CD8-positive, alpha-beta memory T cell (primary cell): Measurements from ENCODE around the gene CHI3L2. TPM values are rescaled to one million over a fixed set of nuclear protein-coding genes. Genes with fewer than 3 reads are reported as not detected.
A peak's percentile ranks its signal among the peaks of the same experiment; 100 is the strongest.

Experiments used
- CTCF ChIA-PET: fragments of 350-600 bp; sonication (Branson Sonifier 250); formaldehyde crosslinking; loops from one replicate; lab custom pipeline; 2021; ENCODE audit warnings: antibody characterized with exemption; lab: Charles Lee
- POLR2A ChIA-PET: fragments of 350-600 bp; sonication (Branson Sonifier 250); formaldehyde crosslinking; loops from one replicate; lab custom pipeline; 2021; ENCODE audit warnings: antibody characterized with exemption; lab: Charles Lee
- DNase-seq, 5 donors: peaks; one replicate each; pipeline versions ENCODE4 v3.0.0 to v3.0.0-alpha.2; 2020 to 2022; ENCODE audit warnings: mixed read lengths in 1 of 5
- H3K27ac ChIP-seq: one replicate; pipeline ENCODE4 v1.7.0; 2013; ENCODE audit warnings: low read depth, mild to moderate bottlenecking, low read length, moderate library complexity
- H3K27me3 ChIP-seq: 2 replicates; pipeline ENCODE4 v1.7.0; 2013; ENCODE audit warnings: low read length, mild to moderate bottlenecking; ENCODE audit not compliant: insufficient read depth, poor library complexity, severe bottlenecking
- H3K36me3 ChIP-seq: 2 replicates; pipeline ENCODE4 v1.7.0; 2013; ENCODE audit warnings: mild to moderate bottlenecking, low read length, moderate library complexity; ENCODE audit not compliant: insufficient read depth
- H3K4me1 ChIP-seq: 2 replicates; pipeline ENCODE4 v1.7.0; 2013; ENCODE audit warnings: mild to moderate bottlenecking, low read length, moderate library complexity; ENCODE audit not compliant: insufficient read depth
- H3K4me3 ChIP-seq: 2 replicates; pipeline ENCODE4 v1.7.0; 2013; ENCODE audit warnings: mild to moderate bottlenecking, low read length
- H3K9me3 ChIP-seq: 2 replicates; pipeline ENCODE4 v1.7.0; 2013; ENCODE audit warnings: mild to moderate bottlenecking, low read length
- H3K27ac Mint-ChIP-seq, 8 donors: one replicate each; pipeline ENCODE4 v1.8.0; 2020 to 2021; ENCODE audit warnings: mixed read lengths in 8 of 8, mild to moderate bottlenecking in 6 of 8, inconsistent platforms in 3 of 8, moderate library complexity in 3 of 8
- H3K27me3 Mint-ChIP-seq, 2 donors: one replicate each; pipeline ENCODE4 v1.8.0; 2020 to 2021; ENCODE audit warnings: mixed read lengths in 2 of 2, mild to moderate bottlenecking in 1 of 2, moderate library complexity in 1 of 2
- H3K36me3 Mint-ChIP-seq, 3 donors: one replicate each; pipeline ENCODE4 v1.8.0; 2020 to 2021; ENCODE audit warnings: mixed read lengths in 3 of 3, inconsistent platforms in 1 of 3, mild to moderate bottlenecking in 1 of 3
- H3K4me1 Mint-ChIP-seq, 3 donors: one replicate each; pipeline ENCODE4 v1.8.0; 2020 to 2021; ENCODE audit warnings: mixed read lengths in 3 of 3, inconsistent platforms in 1 of 3, mild to moderate bottlenecking in 1 of 3
- H3K4me3 Mint-ChIP-seq, 7 donors: one replicate each; pipeline ENCODE4 v1.8.0; 2020 to 2021; ENCODE audit warnings: mixed read lengths in 7 of 7, mild to moderate bottlenecking in 6 of 7, moderate library complexity in 4 of 7, inconsistent platforms in 2 of 7
- H3K9me3 Mint-ChIP-seq, 5 donors: one replicate each; pipeline ENCODE4 v1.8.0; 2020 to 2022; ENCODE audit warnings: mixed read lengths in 5 of 5, mild to moderate bottlenecking in 3 of 5, moderate library complexity in 2 of 5, inconsistent platforms in 1 of 5
- polyA plus RNA-seq: library from polyadenylated mRNA; unstranded; fragments of 300-500 nt; fragmentation: Illumina TruSeq; gene quantifications from one replicate; pipeline ENCODE4 v1.2.3, GENCODE V29; 2021
- total RNA-seq, 2 experiments: library from RNA; stranded (reverse); gene quantifications; one replicate each; pipeline ENCODE4 v1.2.3, GENCODE V29; 2021

Gene CHI3L2
- total and polyA plus RNA-seq, 3 experiments from 2014 or later = 1.6 to 20.8 (median 1.9) TPM

DNA sequence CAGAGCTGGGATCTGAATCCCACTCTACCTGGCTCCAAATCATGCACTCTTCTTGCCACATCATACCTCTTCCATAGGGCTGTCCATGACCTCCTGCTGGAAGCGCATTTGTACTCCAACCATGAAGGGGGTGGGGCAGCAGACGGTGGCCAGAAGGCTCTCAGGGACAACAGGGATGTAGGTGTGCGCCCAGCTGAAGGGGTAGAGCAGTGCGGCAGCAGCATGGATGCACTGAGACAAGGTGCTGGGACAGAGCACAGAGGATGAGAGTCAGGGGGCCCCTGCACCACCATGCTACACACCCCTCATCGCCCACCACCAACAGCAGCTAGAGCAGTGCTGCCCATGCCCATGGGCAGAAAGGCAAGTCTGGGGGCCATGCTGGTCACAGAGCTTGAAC lies 35.4 kb upstream of the CHI3L2 start:
- DNase-seq = no peak
- ChIA-PET POLR2A (interaction anchor here (0.5 to 2.7 kb wide), 8 partner anchors 9 to 137 kb away, joined by 3 to 12 read pairs (median 4); partner anchors contain the start of gene DENND2D), CTCF (interaction anchor here (0.9 to 2.2 kb wide), 10 partner anchors 12 to 316 kb away, joined by 3 to 9 read pairs (median 3); partner anchors contain the start of genes CEPT1 and DRAM2)
- H3K9me3 Mint-ChIP-seq = no peaks in the 10 kb centered on the region
- Histone ChIP-seq H3K4me1 (peaks cover 99% of the 10 kb centered on the region), H3K36me3 (peaks cover 97% of the 10 kb centered on the region), H3K4me3 (peak overlapping the region; percentile 17), H3K27me3 (no peaks in the 10 kb centered on the region), H3K27ac (no peak overlapping the region), H3K9me3 (no peaks in the 10 kb centered on the region)
- H3K27ac Mint-ChIP-seq = peak overlapping the region; percentile 93 to 100 (median 96)
- peak overlapping the region in 5 of 7 donors; percentile 3 to 97 (median 20) for H3K4me3 Mint-ChIP-seq
- no peaks in the 10 kb centered on the region for H3K27me3 Mint-ChIP-seq
- peaks cover 53 to 99% (median 55%) of the 10 kb centered on the region in 3 donors for H3K36me3 Mint-ChIP-seq
- peaks cover 96 to 100% (median 98%) of the 10 kb centered on the region in 3 donors for H3K4me1 Mint-ChIP-seq

DNA sequence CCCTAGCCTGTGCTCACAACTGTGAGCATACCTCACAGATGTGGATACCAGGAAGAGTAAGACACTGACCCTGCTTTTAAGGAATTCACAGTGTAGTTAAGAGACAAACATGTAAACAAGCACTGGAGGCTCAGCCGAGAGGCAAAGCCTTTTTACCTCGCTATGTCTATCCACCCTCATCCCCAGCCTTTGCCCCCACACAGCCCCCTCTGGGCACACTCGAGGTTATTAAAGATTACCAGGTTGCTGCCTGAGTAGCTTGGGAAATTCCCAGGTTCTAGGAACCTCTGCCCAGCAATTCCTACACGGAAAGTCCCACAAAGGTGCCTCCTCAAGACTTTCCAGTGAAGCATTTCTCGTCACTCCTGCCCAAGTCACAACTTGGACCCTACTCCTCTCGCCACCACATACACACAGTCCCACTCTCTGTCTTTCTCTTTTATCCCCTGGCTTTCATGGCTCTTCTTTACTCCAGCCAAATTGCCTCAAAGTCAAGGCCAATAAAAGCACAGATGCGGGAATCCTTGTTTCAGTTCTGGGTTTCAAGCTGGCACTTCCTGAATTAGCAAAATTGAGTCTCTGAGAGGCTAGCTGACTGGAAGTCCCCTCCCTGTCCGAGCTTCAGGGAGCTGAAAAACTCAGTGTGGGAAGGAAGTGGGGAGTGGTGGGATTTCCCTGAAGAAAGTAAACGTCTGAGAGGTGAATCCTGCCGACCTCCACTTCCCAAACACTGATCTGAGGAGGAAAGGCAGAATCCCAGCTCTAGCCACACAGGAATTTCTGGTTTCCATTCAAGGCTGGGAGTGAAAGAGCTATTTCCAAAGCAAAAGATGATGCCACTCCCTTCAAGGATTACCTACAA lies 34.6 kb upstream of the CHI3L2 start:
- Histone ChIP-seq H3K36me3 (peaks cover 97% of the 10 kb centered on the region), H3K4me3 (peak overlapping the region; percentile 17), H3K9me3 (no peaks in the 10 kb centered on the region), H3K27me3 (no peaks in the 10 kb centered on the region), H3K4me1 (peaks cover 95% of the 10 kb centered on the region), H3K27ac (no peak overlapping the region)
- POLR2A ChIA-PET = interaction anchor here (0.6 to 2.7 kb wide), 7 partner anchors 8 to 39 kb away, joined by 3 to 12 read pairs (median 4); partner anchors contain the start of gene DENND2D
- peak in 3 of 5 donors; percentile 27 to 34 (median 34) for DNase-seq
- Mint-ChIP-seq H3K4me3 (peak overlapping the region; percentile 53 to 100 (median 97)), H3K4me1 (peaks cover 98 to 100% (median 100%) of the 10 kb centered on the region in 3 donors), H3K27me3 (no peaks in the 10 kb centered on the region), H3K27ac (peak overlapping the region; percentile 93 to 100 (median 96)), H3K36me3 (peaks cover 60 to 99% (median 61%) of the 10 kb centered on the region in 3 donors), H3K9me3 (no peaks in the 10 kb centered on the region)
- CTCF ChIA-PET = interaction anchor here (1.0 to 2.2 kb wide), 5 partner anchors 28 to 315 kb away, joined by 3 to 9 read pairs (median 4); no protein-coding TSS in a partner anchor

DNA sequence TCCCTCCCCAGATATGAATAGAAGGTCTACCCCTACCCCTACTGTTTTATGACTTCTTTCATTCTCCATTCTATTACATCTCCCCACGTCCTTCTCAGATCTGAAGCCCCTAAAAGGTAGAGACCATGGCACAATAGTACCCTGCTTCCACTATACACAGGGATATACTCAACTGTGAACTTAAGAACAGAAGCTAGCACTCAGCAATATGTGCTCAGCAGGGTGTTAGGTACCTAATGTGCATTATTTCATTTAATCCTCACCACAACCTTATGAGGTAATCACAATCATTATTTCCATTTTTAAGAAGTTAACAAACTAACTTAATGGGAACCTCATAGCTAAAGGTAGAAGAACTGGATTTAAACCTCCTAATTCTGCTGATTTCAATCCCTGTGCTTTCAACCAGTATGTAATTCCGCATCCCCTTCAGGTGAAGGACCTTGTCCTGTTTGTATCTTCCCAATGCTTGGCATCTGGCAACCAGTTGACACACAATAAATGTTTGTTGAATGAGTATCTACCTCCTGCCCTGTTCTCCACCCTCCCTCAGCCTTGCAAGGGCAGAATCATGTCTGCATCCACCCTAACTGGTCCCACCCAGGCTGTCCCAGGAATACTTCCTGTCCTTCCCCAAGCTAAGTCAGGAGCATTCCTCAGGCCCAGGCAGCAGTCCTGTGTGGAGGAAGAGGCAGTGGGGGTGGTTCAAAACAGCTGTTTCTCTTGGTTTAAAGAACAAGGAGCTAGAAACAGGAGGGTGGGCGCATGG lies 33.6 kb upstream of the CHI3L2 start:
- no peak for DNase-seq
- H3K9me3 ChIP-seq = no peaks in the 10 kb centered on the region
- peaks cover 85% of the 10 kb centered on the region for H3K4me1 ChIP-seq
- Mint-ChIP-seq H3K36me3 (peaks cover 64 to 99% (median 67%) of the 10 kb centered on the region in 3 donors), H3K4me3 (peak overlapping the region; percentile 71 to 100 (median 98)), H3K4me1 (peaks cover 89 to 92% (median 90%) of the 10 kb centered on the region in 3 donors), H3K9me3 (no peaks in the 10 kb centered on the region), H3K27ac (peak overlapping the region; percentile 93 to 100 (median 96)), H3K27me3 (no peaks in the 10 kb centered on the region)
- no peak overlapping the region for H3K27ac ChIP-seq
- CTCF ChIA-PET = interaction anchor here (0.8 to 2.2 kb wide), 5 partner anchors 25 to 141 kb away, joined by 3 to 9 read pairs (median 3); no protein-coding TSS in a partner anchor
- H3K4me3 ChIP-seq = peak overlapping the region; percentile 33
- peaks cover 97% of the 10 kb centered on the region for H3K36me3 ChIP-seq
- H3K27me3 ChIP-seq = no peaks in the 10 kb centered on the region
- POLR2A ChIA-PET = interaction anchor here (1.0 to 1.8 kb wide), 2 partner anchors 10 to 22 kb away, joined by 4 to 6 read pairs; no protein-coding TSS in a partner anchor

DNA sequence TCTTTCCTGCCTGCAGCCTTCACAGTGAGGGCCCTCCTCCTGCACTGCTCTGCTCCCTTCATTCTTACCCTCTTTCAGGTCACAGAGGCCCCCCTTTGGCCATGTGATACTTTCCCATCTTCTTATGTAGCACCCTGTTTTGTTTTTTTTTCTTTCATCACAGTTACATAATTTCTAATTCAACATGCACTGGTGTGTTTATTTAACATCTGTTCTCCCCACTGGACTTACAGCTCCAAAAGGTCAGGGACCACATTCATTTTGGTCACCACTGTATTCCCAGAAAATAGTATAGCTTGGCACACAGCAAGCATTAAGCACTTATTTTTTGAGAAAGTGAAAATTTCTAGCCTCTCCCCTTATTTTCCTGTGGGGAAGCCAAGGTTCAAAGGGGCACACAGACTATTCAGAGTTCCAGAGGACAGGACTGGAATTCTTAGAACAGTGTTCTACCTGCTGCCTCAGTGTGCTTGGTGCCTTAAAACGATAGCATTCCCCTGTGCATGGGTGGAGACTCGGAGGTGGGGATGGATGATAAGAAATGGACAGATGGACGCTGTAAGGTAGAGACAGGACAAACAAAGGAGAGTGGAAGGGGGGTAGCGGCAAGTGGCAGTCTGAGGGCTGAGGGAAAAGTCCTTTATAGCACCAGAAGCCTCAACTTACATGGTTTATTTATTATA lies 32.4 kb upstream of the CHI3L2 start:
- no peak for DNase-seq
- POLR2A ChIA-PET = interaction anchor here (0.7 to 10.8 kb wide), 3 partner anchors 9 to 24 kb away, joined by 3 to 259 read pairs (median 3); no protein-coding TSS in a partner anchor
- H3K9me3 ChIP-seq = no peaks in the 10 kb centered on the region
- CTCF ChIA-PET = interaction anchor here (2.1 to 10.8 kb wide), 4 partner anchors 12 to 205 kb away, joined by 6 to 252 read pairs (median 12); no protein-coding TSS in a partner anchor
- H3K36me3 Mint-ChIP-seq = peaks cover 58 to 100% (median 69%) of the 10 kb centered on the region in 3 donors
- H3K36me3 ChIP-seq = peaks cover 91% of the 10 kb centered on the region
- H3K27me3 Mint-ChIP-seq = no peaks in the 10 kb centered on the region
- peak overlapping the region; percentile 93 to 100 (median 96) for H3K27ac Mint-ChIP-seq
- peaks cover 74% of the 10 kb centered on the region for H3K4me1 ChIP-seq
- H3K4me1 Mint-ChIP-seq = peaks cover 77 to 82% (median 79%) of the 10 kb centered on the region in 3 donors
- H3K4me3 ChIP-seq = peak overlapping the region; percentile 96
- H3K9me3 Mint-ChIP-seq = no peaks in the 10 kb centered on the region
- no peaks in the 10 kb centered on the region for H3K27me3 ChIP-seq
- peak overlapping the region; percentile 71 to 100 (median 98) for H3K4me3 Mint-ChIP-seq
- peak overlapping the region; percentile 10 for H3K27ac ChIP-seq

DNA sequence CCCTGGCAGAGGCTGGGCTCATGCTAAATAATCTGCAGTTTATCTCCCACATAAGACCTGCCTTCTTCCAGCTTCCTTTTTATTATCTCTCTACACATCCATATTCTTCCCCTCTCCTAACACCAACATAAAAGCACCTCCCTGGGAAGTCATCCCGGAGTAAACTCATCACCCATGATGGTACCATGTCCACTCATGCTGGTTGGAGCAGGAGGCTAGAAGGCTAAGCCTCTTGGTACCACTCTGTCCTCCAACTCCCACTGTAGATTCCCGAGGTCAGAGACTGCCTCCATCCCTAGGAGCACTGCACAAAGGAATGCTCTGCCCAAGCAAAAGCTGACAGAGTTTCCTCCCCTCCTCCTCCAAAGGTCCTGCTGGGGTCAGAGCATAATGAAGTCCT lies 31.3 kb upstream of the CHI3L2 start:
- no peaks in the 10 kb centered on the region for H3K27me3 Mint-ChIP-seq
- no peaks in the 10 kb centered on the region for H3K9me3 Mint-ChIP-seq
- H3K27ac ChIP-seq = no peak overlapping the region
- H3K4me3 ChIP-seq = peak overlapping the region; percentile 96
- H3K27ac Mint-ChIP-seq = peak overlapping the region; percentile 93 to 100 (median 96)
- peak overlapping the region; percentile 97 to 100 (median 99) for H3K4me3 Mint-ChIP-seq
- H3K27me3 ChIP-seq = no peaks in the 10 kb centered on the region
- ChIA-PET POLR2A (interaction anchor here (0.7 to 10.8 kb wide), 3 partner anchors 8 to 30 kb away, joined by 3 to 259 read pairs (median 3); no protein-coding TSS in a partner anchor), CTCF (interaction anchor here (0.6 to 10.8 kb wide), 6 partner anchors 14 to 563 kb away, joined by 3 to 252 read pairs (median 7); no protein-coding TSS in a partner anchor)
- peaks cover 76 to 78% (median 78%) of the 10 kb centered on the region in 3 donors for H3K4me1 Mint-ChIP-seq
- peaks cover 50 to 96% (median 61%) of the 10 kb centered on the region in 3 donors for H3K36me3 Mint-ChIP-seq
- H3K4me1 ChIP-seq = peaks cover 69% of the 10 kb centered on the region
- H3K9me3 ChIP-seq = no peaks in the 10 kb centered on the region
- DNase-seq = no peak
- H3K36me3 ChIP-seq = peaks cover 80% of the 10 kb centered on the region

DNA sequence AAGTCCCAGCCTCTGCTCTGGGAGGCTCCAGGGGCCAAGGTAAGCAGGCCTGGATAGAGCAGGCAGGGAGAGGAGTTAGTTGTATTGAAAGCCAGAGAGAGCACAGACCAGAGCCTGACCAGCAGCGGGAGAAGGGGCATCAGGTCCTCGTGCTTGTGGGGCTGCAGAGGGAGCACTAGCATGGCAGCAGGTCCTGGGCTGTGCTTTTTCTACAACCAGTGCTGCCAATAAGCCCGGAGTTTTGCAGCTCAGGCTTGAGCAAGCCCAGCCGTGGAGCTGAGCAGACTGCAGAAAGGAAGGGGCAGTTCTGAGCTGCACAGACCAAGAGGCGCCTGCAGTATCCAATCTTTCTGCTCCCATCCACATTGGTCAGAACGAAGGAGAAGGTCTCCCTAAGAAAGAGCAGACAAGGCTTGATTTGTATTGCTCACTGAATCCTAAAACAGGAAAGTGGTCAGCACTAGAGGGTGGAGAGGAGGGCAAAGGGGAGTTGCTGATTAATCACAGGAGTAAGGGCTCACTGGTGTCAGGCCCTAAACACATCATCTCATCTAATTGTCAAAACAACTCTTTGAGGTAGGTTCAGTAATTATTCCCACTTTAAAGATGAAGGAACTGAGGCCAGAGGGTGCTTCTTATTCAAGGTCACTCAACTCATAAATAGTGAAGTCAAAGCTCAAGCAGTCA lies 29.8 kb upstream of the CHI3L2 start:
- H3K4me1 ChIP-seq = peaks cover 69% of the 10 kb centered on the region
- Mint-ChIP-seq H3K36me3 (peaks cover 44 to 81% (median 59%) of the 10 kb centered on the region in 3 donors), H3K27me3 (no peaks in the 10 kb centered on the region), H3K27ac (peak overlapping the region; percentile 93 to 100 (median 96)), H3K4me3 (peak overlapping the region; percentile 97 to 100 (median 99)), H3K4me1 (peaks cover 76 to 78% (median 78%) of the 10 kb centered on the region in 3 donors), H3K9me3 (no peaks in the 10 kb centered on the region)
- ChIA-PET CTCF (interaction anchor here (0.6 to 10.8 kb wide), 12 partner anchors 10 to 310 kb away, joined by 3 to 252 read pairs (median 5); no protein-coding TSS in a partner anchor), POLR2A (interaction anchor here (0.8 to 10.8 kb wide), 4 partner anchors 10 to 28 kb away, joined by 3 to 259 read pairs (median 5); no protein-coding TSS in a partner anchor)
- no peaks in the 10 kb centered on the region for H3K9me3 ChIP-seq
- DNase-seq = peak; percentile 43 to 78 (median 69)
- no peaks in the 10 kb centered on the region for H3K27me3 ChIP-seq
- H3K4me3 ChIP-seq = peak overlapping the region; percentile 96
- H3K36me3 ChIP-seq = peaks cover 65% of the 10 kb centered on the region
- peak overlapping the region; percentile 62 for H3K27ac ChIP-seq
